ENCODE measurements around the gene GEMIN7.

GEMIN7 gene

GRCh38 chr19:45076851-45077730, 2.0 kb upstream of the GEMIN7 start:
- no peak overlapping the region for H3K18ac ChIP-seq (ENCODE audit: low read length)
- H3K27me3 ChIP-seq (ENCODE audit: insufficient read depth, low read length, poor library complexity): no peaks in the 10 kb centered on the region
- H2AK5ac ChIP-seq (ENCODE audit: low read length): no peak overlapping the region
- no peak overlapping the region for H3K27ac ChIP-seq (ENCODE audit: low read depth, low read length)
- no peak overlapping the region for H3K4me2 ChIP-seq (ENCODE audit: low read length)
- peaks cover 6% of the 10 kb centered on the region for H3K36me3 ChIP-seq (ENCODE audit: control insufficient read depth, insufficient read depth, low read length)
- H3K79me2 ChIP-seq (ENCODE audit: control insufficient read depth, insufficient read depth, low read length): peaks cover 20% of the 10 kb centered on the region
- no peak overlapping the region for H2BK120ac ChIP-seq (ENCODE audit: low read depth, low read length)
- DNase-seq: no peak
- peak overlapping the region; percentile 9 for H3K56ac ChIP-seq (ENCODE audit: low read length)
- H3K79me1 ChIP-seq (ENCODE audit: low read length): peaks cover 6% of the 10 kb centered on the region
- WGBS (ENCODE audit: extremely low coverage, insufficient coverage, low lambda C conversion rate): no CpG with 5 or more reads among the region's 15 CpGs
- H4K8ac ChIP-seq (ENCODE audit: low read depth, low read length): no peak overlapping the region
- H3K4me3 ChIP-seq (ENCODE audit: low read length): no peak overlapping the region
- H2BK15ac ChIP-seq (replicated peaks; ENCODE audit: low read depth): no peak overlapping the region
- H3K4ac ChIP-seq (ENCODE audit: low read depth, low read length): no peak overlapping the region
- H3K23ac ChIP-seq (ENCODE audit: low read length): no peak overlapping the region
- peaks cover 8% of the 10 kb centered on the region for H3K4me1 ChIP-seq (ENCODE audit: control insufficient read depth, low read depth, low read length)
- H2BK5ac ChIP-seq (ENCODE audit: low read length): no peak overlapping the region
- H4K5ac ChIP-seq (ENCODE audit: low read length): no peak overlapping the region
- H3K9ac ChIP-seq (ENCODE audit: low read length): peak overlapping the region; percentile 47

- Histone ChIP-seq H3K79me2 (ENCODE audit: control insufficient read depth, insufficient read depth, low read length) (peaks cover 29% of the 10 kb centered on the region), H2AK5ac (ENCODE audit: low read length) (no peak overlapping the region), H3K9ac (ENCODE audit: low read length) (peak overlapping the region; percentile 86), H3K4me1 (ENCODE audit: control insufficient read depth, low read depth, low read length) (peaks cover 8% of the 10 kb centered on the region), H3K4me3 (ENCODE audit: low read length) (peak overlapping the region; percentile 16), H2BK120ac (ENCODE audit: low read depth, low read length) (no peak overlapping the region), H3K18ac (ENCODE audit: low read length) (no peak overlapping the region), H3K4me2 (ENCODE audit: low read length) (peak overlapping the region; percentile 87), H3K27me3 (ENCODE audit: insufficient read depth, low read length, poor library complexity) (no peaks in the 10 kb centered on the region), H3K36me3 (ENCODE audit: control insufficient read depth, insufficient read depth, low read length) (peaks cover 4% of the 10 kb centered on the region), H3K79me1 (ENCODE audit: low read length) (peaks cover 9% of the 10 kb centered on the region), H4K5ac (ENCODE audit: low read length) (no peak overlapping the region), H3K27ac (ENCODE audit: low read depth, low read length) (no peak overlapping the region), H2BK5ac (ENCODE audit: low read length) (no peak overlapping the region), H4K8ac (ENCODE audit: low read depth, low read length) (no peak overlapping the region), H2BK15ac (replicated peaks; ENCODE audit: low read depth) (no peak overlapping the region), H3K4ac (ENCODE audit: low read depth, low read length) (peak overlapping the region; percentile 48), H3K23ac (ENCODE audit: low read length) (no peak overlapping the region), H3K56ac (ENCODE audit: low read length) (peak overlapping the region; percentile 97)
- no peak for DNase-seq
- WGBS (ENCODE audit: extremely low coverage, insufficient coverage, low lambda C conversion rate): no CpG with 5 or more reads among the region's 10 CpGs
Observed at GRCh38 chr19:45078390-45079062, 534 bp upstream of the GEMIN7 start.

GRCh38 chr19:45079911-45080370, 881 bp downstream of the GEMIN7 start:
- Histone ChIP-seq H3K27me3 (ENCODE audit: insufficient read depth, low read length, poor library complexity) (no peaks in the 10 kb centered on the region), H2BK15ac (replicated peaks; ENCODE audit: low read depth) (no peak overlapping the region), H3K27ac (ENCODE audit: low read depth, low read length) (peak overlapping the region; percentile 88), H2BK5ac (ENCODE audit: low read length) (peak overlapping the region; percentile 79), H3K4me2 (ENCODE audit: low read length) (peak overlapping the region; percentile 49), H4K8ac (ENCODE audit: low read depth, low read length) (no peak overlapping the region), H3K56ac (ENCODE audit: low read length) (peak overlapping the region; percentile 98), H3K4me3 (ENCODE audit: low read length) (peak overlapping the region; percentile 93), H2AK5ac (ENCODE audit: low read length) (peak overlapping the region; percentile 58), H4K5ac (ENCODE audit: low read length) (no peak overlapping the region), H3K36me3 (ENCODE audit: control insufficient read depth, insufficient read depth, low read length) (peaks cover 4% of the 10 kb centered on the region), H3K4me1 (ENCODE audit: control insufficient read depth, low read depth, low read length) (peaks cover 6% of the 10 kb centered on the region), H3K23ac (ENCODE audit: low read length) (no peak overlapping the region), H2BK120ac (ENCODE audit: low read depth, low read length) (no peak overlapping the region), H3K79me2 (ENCODE audit: control insufficient read depth, insufficient read depth, low read length) (peaks cover 29% of the 10 kb centered on the region), H3K4ac (ENCODE audit: low read depth, low read length) (peak overlapping the region; percentile 2), H3K79me1 (ENCODE audit: low read length) (peaks cover 9% of the 10 kb centered on the region), H3K9ac (ENCODE audit: low read length) (peak overlapping the region; percentile 98), H3K18ac (ENCODE audit: low read length) (peak overlapping the region; percentile 54)
- no CpG with 5 or more reads among the region's 6 CpGs for WGBS (ENCODE audit: extremely low coverage, insufficient coverage, low lambda C conversion rate)
- peak; percentile 86 for DNase-seq

GRCh38 chr19:45082170-45082569, 3.1 kb downstream of the GEMIN7 start:
- Histone ChIP-seq H3K4me3 (ENCODE audit: low read length) (no peak overlapping the region), H3K18ac (ENCODE audit: low read length) (no peak overlapping the region), H2AK5ac (ENCODE audit: low read length) (no peak overlapping the region), H3K4ac (ENCODE audit: low read depth, low read length) (no peak overlapping the region), H2BK120ac (ENCODE audit: low read depth, low read length) (no peak overlapping the region), H3K4me2 (ENCODE audit: low read length) (no peak overlapping the region), H3K79me1 (ENCODE audit: low read length) (peaks cover 14% of the 10 kb centered on the region), H3K79me2 (ENCODE audit: control insufficient read depth, insufficient read depth, low read length) (peaks cover 34% of the 10 kb centered on the region), H3K36me3 (ENCODE audit: control insufficient read depth, insufficient read depth, low read length) (peaks cover 4% of the 10 kb centered on the region), H4K5ac (ENCODE audit: low read length) (no peak overlapping the region), H2BK5ac (ENCODE audit: low read length) (no peak overlapping the region), H3K23ac (ENCODE audit: low read length) (no peak overlapping the region), H3K9ac (ENCODE audit: low read length) (no peak overlapping the region), H2BK15ac (replicated peaks; ENCODE audit: low read depth) (no peak overlapping the region), H4K8ac (ENCODE audit: low read depth, low read length) (no peak overlapping the region), H3K4me1 (ENCODE audit: control insufficient read depth, low read depth, low read length) (peaks cover 7% of the 10 kb centered on the region), H3K56ac (ENCODE audit: low read length) (no peak overlapping the region), H3K27ac (ENCODE audit: low read depth, low read length) (no peak overlapping the region), H3K27me3 (ENCODE audit: insufficient read depth, low read length, poor library complexity) (no peaks in the 10 kb centered on the region)
- no CpG with 5 or more reads among the region's 5 CpGs for WGBS (ENCODE audit: extremely low coverage, insufficient coverage, low lambda C conversion rate)
- DNase-seq: no peak

GRCh38 chr19:45086480-45086879, 7.4 kb downstream of the GEMIN7 start:
- no peak overlapping the region for H2BK15ac ChIP-seq (replicated peaks; ENCODE audit: low read depth)
- peaks cover 4% of the 10 kb centered on the region for H3K36me3 ChIP-seq (ENCODE audit: control insufficient read depth, insufficient read depth, low read length)
- no peak overlapping the region for H2BK120ac ChIP-seq (ENCODE audit: low read depth, low read length)
- no peak overlapping the region for H4K5ac ChIP-seq (ENCODE audit: low read length)
- peaks cover 15% of the 10 kb centered on the region for H3K79me1 ChIP-seq (ENCODE audit: low read length)
- H3K4me2 ChIP-seq (ENCODE audit: low read length): no peak overlapping the region
- no peak overlapping the region for H2AK5ac ChIP-seq (ENCODE audit: low read length)
- no peak overlapping the region for H3K27ac ChIP-seq (ENCODE audit: low read depth, low read length)
- no CpG with 5 or more reads among the region's 4 CpGs for WGBS (ENCODE audit: extremely low coverage, insufficient coverage, low lambda C conversion rate)
- no peak overlapping the region for H4K8ac ChIP-seq (ENCODE audit: low read depth, low read length)
- DNase-seq: peak; percentile 48
- no peak overlapping the region for H3K23ac ChIP-seq (ENCODE audit: low read length)
- H3K56ac ChIP-seq (ENCODE audit: low read length): no peak overlapping the region
- H2BK5ac ChIP-seq (ENCODE audit: low read length): no peak overlapping the region
- H3K4me3 ChIP-seq (ENCODE audit: low read length): no peak overlapping the region
- H3K18ac ChIP-seq (ENCODE audit: low read length): no peak overlapping the region
- H3K9ac ChIP-seq (ENCODE audit: low read length): no peak overlapping the region
- peaks cover 19% of the 10 kb centered on the region for H3K79me2 ChIP-seq (ENCODE audit: control insufficient read depth, insufficient read depth, low read length)
- H3K4ac ChIP-seq (ENCODE audit: low read depth, low read length): no peak overlapping the region
- H3K27me3 ChIP-seq (ENCODE audit: insufficient read depth, low read length, poor library complexity): no peaks in the 10 kb centered on the region
- peaks cover 2% of the 10 kb centered on the region for H3K4me1 ChIP-seq (ENCODE audit: control insufficient read depth, low read depth, low read length)

Measured in mesendoderm (in vitro differentiated cells).